IPS-20b (cell line): ENCODE data around the gene PHF10.
A peak's percentile ranks its signal among the peaks of the same experiment; 100 is the strongest.

ENCODE experiments used
- H3K27ac ChIP-seq: one replicate; pipeline ENCODE4 v1.5.1; 2013; ENCODE audit warnings: low read length
- H3K27me3 ChIP-seq: 2 replicates; pipeline ENCODE4 v1.6.1; 2013; ENCODE audit warnings: mild to moderate bottlenecking, low read length, inconsistent platforms; ENCODE audit not compliant: insufficient read depth
- H3K36me3 ChIP-seq: 2 replicates; pipeline ENCODE4 v1.6.1; 2013; ENCODE audit warnings: low read depth, mild to moderate bottlenecking, inconsistent platforms, low read length, moderate library complexity; ENCODE audit not compliant: insufficient read depth
- H3K4me1 ChIP-seq: 2 replicates; pipeline ENCODE4 v1.6.1; 2013; ENCODE audit warnings: mild to moderate bottlenecking, control low read depth, inconsistent platforms, low read length, moderate library complexity; ENCODE audit not compliant: insufficient read depth
- H3K4me3 ChIP-seq: 2 replicates; pipeline ENCODE4 v1.5.1; 2013; ENCODE audit warnings: mild to moderate bottlenecking, low read length, inconsistent platforms
- H3K9ac ChIP-seq: 2 replicates; pipeline ENCODE4 v1.6.1; 2013; ENCODE audit warnings: low read depth, mild to moderate bottlenecking, inconsistent platforms, low read length, moderate library complexity
- H3K9me3 ChIP-seq: 2 replicates; pipeline ENCODE4 v1.6.1; 2013; ENCODE audit warnings: mild to moderate bottlenecking, low read depth, low read length, inconsistent platforms; ENCODE audit not compliant: insufficient read depth

PHF10 gene

GRCh38 chr6:169656546-169657283 lies 67.6 kb downstream of the PHF10 start:
- H3K4me3 ChIP-seq: no peak overlapping the region
- H3K4me1 ChIP-seq: 0 out of 2 replicates have a peak, but pooled peaks cover 3% of the 10 kb centered on the region
- no peaks in the 10 kb centered on the region; the same call in 1 of the 2 replicates for H3K9me3 ChIP-seq
- no peak overlapping the region for H3K27ac ChIP-seq
- H3K27me3 ChIP-seq: no peaks in the 10 kb centered on the region
- peaks cover 71% of the 10 kb centered on the region for H3K36me3 ChIP-seq
- H3K9ac ChIP-seq: no peak overlapping the region

GRCh38 chr6:169654598-169655391 lies 69.5 kb downstream of the PHF10 start:
- H3K9me3 ChIP-seq: no peaks in the 10 kb centered on the region; the same call in 1 of the 2 replicates
- H3K36me3 ChIP-seq: peaks cover 62% of the 10 kb centered on the region
- no peaks in the 10 kb centered on the region for H3K27me3 ChIP-seq
- 0 out of 2 replicates have a peak, but pooled peaks cover 3% of the 10 kb centered on the region for H3K4me1 ChIP-seq
- H3K9ac ChIP-seq: peak overlapping the region; percentile 20; the same call in 1 of the 2 replicates
- no peak overlapping the region for H3K27ac ChIP-seq
- H3K4me3 ChIP-seq: peak overlapping the region; percentile 70; the same call in 1 of the 2 replicates
